Body of pancreas (tissue), 4 donors: ENCODE results near the gene ZFX.

Experiments used
- POLR2A ChIP-seq, 3 donors: fragments of 450-650 bp; IDR thresholded peaks; one replicate each; pipeline ENCODE4 v1.6.1; 2016; ENCODE audit warnings: antibody characterized with exemption in 3 of 3, mild to moderate bottlenecking in 2 of 3
- TF ChIP-seq, protein P1 (sequence below), 7 experiments: fragments of 450-650 bp in 4 of 7; fragments of 200-600 bp in 3 of 7; sonication (generic) in 3 of 7; IDR thresholded peaks; one replicate each; pipeline ENCODE4 v1.5.1; 2016 to 2019; ENCODE audit warnings: antibody characterized with exemption in 7 of 7

DNA sequence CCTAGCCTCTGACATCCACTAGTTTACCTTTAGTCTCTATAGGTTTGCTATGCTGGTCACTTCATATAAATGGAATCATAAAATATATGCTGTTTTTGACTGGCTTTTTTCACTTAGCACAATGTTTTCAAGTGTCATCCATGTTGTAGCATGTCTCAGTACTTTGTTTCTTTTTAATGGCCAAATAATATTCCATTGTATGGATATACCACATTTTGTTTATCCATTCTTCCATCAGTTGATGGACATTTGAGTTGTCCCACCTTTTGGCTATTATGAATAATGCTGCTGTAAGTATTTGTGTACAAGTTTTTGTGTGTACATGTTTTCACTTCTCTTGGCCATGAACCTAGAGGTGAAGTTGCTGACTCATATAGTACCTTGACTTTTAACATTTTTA, 75.7 kb downstream of the ZFX start:
- no peak for TF ChIP-seq POLR2A (IDR thresholded peaks at IDR 0.05)
- TF ChIP-seq, protein P1, sequence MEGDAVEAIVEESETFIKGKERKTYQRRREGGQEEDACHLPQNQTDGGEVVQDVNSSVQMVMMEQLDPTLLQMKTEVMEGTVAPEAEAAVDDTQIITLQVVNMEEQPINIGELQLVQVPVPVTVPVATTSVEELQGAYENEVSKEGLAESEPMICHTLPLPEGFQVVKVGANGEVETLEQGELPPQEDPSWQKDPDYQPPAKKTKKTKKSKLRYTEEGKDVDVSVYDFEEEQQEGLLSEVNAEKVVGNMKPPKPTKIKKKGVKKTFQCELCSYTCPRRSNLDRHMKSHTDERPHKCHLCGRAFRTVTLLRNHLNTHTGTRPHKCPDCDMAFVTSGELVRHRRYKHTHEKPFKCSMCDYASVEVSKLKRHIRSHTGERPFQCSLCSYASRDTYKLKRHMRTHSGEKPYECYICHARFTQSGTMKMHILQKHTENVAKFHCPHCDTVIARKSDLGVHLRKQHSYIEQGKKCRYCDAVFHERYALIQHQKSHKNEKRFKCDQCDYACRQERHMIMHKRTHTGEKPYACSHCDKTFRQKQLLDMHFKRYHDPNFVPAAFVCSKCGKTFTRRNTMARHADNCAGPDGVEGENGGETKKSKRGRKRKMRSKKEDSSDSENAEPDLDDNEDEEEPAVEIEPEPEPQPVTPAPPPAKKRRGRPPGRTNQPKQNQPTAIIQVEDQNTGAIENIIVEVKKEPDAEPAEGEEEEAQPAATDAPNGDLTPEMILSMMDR (IDR thresholded peaks at IDR 0.05), result no peak
